NCI-H1436 (cell line): ENCODE data around the gene TNFRSF8.

Experiments
- DNase-seq: peaks from one replicate; lab custom pipeline; 2025; lab: John Stamatoyannopoulos, UW

Gene TNFRSF8

DNA sequence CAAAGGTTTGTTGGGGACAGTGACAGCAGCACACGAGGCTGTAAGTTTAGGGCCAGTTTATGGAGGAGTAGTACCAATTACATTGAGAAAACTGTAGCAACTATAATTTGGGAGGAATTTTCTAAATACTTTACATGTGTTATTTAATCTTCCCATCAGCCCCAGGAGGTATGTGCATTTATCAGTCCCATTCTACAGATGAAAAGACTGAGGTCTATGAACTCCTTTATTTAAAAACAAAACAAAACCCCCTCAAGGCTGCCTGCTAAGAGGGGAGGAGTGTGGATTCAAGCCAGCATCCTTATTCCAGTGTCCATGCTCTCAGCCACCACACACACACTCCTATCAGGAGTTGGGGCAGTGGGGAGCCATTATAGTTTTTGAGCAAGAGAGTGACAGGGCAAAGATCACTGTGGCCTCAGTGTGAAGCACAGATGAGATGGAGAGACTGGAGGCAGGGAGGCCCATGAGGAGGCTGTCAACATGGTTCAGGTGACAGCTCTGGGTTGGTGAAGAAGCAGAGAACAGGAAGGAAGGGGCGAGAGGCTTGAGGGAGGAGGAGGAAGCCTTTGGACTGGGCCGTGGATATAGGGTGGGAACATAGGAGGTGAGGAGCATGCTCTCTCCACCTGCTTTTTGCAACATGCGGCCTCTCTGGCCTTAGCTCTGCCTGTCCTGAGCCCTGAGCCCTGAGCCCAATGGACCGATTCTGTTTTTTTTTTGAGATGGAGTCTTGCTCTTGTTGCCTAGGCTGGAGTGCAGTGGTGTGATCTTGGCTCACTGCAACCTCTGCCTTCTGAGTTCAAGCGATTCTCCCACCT is 113.4 kb downstream of the TNFRSF8 start:
- no peak for DNase-seq

DNA sequence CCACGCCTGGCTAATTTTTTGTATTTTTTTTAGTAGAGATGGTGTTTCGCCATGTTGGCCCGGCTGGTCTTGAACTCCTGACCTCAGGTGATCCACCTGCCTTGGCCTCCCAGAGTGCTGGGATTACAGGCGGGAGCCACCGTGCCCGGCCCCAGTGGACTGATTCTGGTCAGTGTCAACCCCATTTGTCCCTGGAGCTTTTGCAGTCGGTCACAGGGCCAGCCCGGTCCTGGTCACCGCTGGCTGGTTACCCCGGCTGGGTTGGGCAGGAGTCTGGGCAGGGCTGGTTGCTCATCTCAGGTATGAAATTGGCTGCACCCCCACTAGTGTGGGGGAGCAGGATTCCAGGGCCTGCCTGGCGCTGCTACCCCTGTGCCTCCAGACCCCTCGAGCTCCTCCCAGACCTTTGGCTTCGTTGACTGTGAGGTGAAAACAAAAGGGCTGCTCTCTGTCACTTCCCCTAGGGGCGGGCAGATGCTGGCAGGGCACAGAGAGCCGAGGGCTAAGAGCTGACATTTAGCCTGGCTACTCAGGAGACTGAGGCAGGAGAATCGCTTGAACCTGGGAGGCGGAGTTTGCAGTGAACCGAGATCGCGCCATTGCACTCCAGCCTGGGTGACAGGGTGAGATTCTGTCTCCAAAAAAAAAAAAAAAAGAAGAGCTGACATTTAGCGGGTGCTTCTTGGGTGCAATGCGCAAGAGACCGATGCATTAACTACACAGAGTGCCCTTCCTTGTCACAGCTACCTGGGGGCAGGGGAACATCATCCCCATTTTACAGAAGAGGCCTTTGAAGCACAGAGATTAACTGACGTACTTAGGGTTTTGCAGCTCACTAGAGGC is 114.3 kb downstream of the TNFRSF8 start:
- DNase-seq = no peak

DNA sequence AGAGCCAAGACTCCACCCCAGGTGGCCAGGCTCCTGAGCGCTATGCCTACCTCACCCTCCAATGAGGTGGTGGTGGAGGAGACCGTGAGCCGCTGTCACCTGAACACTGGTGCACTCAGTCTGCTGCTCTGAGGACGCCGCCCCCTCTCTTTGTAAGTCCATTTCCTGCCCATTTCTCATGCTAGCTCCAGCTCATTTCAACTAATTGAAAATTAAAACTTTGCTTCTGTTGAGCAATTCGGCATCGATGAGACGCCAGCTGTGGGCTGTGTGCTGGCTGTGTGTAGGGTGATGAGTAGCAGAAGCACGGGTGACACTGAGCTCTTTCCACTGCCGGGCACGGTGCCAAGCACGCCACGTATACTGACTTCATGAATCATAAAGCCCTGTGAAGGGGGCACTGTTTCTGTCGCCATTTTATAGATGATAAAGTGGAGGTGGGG is 114.9 kb downstream of the TNFRSF8 start:
- peak; percentile 67 for DNase-seq

DNA sequence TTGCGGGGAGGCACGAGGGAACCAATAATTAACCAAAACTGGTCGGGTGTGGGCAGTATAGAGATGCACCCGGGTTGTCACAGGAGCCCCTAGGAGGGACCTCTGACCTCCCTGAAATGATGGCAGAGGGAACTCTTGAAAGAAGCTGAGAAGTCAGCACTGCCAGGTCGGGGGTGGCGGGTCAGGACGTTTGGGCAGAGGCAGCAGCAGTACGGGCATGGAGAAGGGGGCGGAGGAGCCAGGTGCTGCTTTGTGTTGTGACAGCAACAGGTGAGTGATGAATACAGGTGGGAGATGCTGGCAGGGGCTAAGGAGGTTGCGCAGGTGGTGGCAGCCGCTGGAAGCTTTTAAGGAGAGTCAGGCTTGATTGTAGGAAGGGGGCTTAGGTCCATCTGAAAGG is 115.4 kb downstream of the TNFRSF8 start:
- no peak for DNase-seq

DNA sequence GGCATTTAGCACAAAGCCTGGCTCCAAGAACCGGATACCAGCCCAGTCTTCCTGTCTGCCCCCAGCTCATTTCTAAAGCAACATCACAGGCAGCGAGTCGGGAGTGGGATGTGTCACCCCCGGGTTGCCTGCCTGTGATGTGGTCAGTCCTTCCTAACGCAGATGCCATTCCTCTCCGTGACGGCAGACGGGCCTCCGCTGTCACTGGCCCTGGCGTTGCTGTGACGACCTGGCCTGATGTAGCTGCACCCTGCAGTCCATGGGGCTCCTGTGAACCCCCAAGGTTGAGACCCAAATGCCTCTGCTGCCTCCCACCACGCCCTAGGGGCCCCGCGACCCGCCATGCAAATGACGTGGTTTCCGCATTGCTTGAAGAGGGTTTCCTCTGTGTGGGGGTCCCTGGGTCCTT is 116.0 kb downstream of the TNFRSF8 start:
- no peak for DNase-seq

DNA sequence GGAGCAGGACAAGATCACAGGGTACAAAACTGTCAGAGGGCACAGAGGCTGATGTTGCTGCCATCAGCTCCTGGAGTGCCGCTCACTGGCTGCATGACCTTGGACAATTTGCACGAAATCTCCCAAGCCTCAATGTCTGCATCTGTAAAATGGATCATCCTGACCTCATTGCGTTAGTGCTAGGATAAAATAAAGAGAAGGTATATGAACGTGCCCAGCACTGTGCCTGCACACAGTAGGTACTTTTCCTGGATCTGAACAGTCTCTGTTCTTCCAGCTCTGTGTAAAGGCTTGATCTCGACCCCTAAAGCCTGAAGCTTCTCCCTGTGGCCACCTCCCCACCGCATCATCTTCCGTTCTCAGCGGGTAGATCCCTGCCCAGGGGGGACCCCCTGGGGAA is 116.6 kb downstream of the TNFRSF8 start:
- no peak for DNase-seq

DNA sequence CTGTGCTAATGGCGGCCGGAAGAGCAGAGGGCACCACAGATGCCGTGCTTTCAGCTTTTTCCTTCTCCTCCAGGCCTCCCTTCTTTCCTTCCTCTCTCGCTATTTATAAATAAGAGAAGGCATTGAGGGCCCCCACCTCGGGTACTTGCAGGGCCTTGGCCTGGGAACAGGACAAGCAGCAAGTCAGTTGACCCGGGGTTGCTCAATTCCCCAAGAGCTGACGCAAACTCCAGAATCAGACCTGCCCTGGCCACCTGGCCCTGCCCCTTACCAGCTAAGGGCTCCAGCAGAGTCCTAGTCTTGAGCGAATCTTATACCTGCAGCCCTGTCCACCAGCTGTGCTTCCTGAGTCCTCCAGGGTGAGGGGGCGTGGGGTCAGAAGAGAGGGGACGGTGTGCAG is 117.2 kb downstream of the TNFRSF8 start:
- DNase-seq = no peak

DNA sequence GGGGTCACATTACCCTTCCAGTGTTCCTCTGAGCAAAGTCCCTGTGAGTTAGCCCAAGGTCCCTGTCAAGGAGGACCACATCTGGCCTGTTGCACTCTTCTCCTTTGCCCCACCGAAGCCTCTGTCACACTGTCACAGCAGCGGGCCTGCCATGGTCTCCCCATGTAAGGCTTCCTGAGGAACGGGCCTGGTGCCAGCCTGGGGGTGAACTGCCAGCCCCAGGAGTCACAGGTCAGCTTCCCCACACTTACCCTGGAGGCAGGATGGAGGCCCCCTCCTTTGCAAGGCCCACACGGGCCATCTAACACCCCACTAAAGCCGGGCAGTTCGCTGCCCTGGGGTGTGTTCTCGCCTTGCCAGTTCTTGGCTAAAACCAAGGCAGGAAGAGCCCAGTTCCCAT is 117.8 kb downstream of the TNFRSF8 start:
- no peak for DNase-seq

DNA sequence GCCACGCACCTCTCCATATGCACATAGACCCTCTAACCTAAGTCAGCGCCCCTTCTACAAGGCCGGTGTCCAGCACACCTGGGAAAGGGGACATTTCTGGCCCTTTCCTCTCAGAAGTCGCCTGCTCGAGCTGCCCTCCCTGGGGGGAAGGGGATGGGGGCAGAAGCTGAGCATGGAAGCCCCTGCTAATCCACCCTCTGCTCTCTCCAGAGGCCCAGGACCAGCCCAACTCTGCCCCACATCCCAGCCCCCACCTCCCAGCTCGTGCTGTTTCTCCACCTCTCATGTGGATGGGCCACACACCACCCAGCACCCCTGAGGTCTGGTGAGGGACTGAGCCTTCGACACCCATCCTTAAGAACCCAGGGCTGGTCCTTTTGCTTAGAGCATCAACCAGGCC is 118.5 kb downstream of the TNFRSF8 start:
- no peak for DNase-seq

DNA sequence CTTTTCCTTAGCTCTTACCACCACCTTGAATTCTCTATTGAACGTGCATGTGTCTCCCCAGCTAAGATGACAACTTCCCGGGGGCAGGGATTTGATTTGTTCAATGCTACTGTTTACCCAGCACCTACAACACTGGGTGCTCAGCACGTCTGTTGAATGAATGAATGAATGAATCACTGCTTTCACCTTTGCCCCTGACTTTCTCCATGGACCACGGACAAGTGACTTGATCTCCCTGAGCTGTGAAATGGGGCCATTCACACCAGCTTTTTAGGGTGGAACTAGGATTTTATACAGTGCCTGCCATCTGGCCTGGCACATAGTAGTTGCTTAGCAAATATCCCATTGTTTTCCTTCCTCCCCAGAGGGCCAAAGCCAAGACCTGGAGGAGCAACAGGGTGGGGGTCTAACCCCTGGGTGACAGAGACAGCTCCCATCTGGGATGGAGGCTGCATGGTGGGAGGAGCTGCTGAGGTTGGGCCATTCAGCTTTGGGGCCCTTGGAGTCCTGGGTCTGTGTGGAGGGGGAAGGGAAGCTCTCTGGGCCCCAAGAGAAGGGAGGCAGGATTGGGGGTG is 119.4 kb downstream of the TNFRSF8 start:
- DNase-seq = no peak

DNA sequence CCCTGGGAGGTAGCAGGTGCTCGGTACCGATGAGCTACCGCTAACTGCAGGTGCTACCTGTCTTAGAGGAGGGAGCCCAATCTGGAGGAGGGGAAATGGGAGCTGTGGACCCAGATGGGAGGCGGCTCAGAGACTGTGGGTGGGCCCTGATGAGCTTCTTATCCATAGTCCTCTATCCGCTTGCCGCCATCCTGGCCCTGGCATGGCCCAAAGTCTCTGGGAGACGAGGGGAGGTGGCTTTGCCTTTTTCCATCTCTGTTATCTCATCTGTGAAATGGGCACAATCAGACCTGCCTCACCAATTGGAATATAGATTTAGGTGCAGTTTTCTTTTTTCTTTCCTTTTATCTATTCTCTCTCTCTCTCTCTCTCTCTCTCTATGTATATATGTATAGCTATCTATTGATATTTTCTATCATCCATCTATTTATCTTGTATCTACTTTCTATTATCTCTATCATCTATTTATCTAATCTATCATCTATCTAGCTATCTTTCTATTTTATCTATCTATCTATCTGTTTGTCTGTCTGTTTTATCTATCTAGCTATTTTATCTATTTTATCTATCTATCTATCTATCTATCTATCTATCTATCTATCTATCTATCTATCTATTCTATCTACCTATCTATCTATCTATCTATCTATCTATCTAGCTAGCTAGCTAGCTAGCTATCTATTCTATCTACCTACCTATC is 120.1 kb downstream of the TNFRSF8 start:
- no peak for DNase-seq

DNA sequence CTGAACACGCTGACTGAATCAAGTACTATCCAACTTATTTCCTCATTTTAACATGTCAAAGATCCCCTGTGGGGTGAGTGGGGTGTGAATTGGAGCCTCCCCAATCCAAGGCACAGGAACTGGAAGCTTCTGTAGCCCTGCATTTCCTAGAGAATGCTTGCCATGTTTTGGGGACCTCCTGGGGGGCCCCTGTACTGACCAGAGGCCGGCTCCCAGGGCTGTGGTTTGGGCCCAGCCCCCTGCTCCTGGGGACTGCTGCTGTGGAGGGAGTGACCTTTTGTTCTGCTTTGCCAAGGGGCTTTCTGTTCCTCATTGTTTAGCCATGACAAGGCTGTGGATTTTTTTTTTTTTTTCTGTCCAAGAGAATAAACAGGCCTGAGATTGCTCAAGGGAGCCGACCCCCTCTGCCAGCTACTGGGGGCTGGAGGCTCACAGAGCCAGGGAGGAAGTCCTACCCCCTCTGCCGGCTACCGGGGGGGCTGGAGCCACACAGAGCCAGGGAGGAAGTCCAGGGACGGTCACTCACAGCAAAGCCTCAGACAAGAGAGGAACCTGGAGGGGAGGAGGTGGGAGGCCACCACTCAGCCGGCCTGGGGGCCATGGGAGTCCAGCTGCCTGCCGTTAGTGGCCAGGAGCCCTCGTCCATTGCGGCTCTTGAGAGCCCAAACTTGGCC is 121.0 kb downstream of the TNFRSF8 start:
- no peak for DNase-seq

DNA sequence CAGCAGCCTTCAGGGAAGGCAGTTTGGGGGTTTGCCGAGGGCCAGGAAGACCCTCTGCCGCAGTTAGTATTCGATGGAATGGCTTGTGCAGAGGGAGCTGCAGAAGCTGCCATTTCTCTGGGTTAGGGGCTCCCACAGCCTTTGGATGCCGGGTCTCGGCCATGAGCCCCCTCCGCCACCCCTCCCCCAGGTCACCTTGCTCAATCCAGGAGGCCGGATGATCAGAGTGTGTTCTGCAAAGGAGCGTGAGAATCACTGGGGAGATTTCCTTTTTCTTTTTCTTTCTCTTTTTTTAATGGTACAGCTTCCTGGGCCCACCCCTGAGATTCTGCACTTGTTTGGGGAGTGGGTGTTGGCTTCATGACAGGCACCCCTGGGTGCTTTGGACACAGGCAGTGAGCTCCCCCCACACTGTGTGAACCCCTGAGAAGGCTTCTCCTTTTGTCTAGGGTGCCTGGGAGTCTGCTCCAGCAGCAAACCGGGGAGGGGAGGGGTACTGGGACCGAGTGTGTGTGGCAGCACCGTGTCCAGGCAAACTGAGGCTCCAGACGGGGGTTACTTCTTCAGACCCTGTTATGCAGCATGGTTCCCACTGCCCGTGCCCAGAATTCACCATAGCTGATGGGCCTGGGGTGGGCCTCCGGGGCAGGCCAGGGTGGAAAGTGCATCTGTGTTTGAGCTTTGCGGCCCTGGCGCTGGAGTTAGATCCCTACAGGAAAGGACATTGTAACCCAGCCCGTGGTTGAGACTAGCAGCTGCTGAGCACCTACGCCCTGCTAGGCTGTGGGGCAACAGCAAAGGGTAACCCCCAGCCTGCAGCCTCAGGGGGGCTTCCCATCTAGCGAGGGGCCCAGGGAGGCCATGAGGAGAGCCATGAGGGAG is 122.2 kb downstream of the TNFRSF8 start:
- no peak for DNase-seq

DNA sequence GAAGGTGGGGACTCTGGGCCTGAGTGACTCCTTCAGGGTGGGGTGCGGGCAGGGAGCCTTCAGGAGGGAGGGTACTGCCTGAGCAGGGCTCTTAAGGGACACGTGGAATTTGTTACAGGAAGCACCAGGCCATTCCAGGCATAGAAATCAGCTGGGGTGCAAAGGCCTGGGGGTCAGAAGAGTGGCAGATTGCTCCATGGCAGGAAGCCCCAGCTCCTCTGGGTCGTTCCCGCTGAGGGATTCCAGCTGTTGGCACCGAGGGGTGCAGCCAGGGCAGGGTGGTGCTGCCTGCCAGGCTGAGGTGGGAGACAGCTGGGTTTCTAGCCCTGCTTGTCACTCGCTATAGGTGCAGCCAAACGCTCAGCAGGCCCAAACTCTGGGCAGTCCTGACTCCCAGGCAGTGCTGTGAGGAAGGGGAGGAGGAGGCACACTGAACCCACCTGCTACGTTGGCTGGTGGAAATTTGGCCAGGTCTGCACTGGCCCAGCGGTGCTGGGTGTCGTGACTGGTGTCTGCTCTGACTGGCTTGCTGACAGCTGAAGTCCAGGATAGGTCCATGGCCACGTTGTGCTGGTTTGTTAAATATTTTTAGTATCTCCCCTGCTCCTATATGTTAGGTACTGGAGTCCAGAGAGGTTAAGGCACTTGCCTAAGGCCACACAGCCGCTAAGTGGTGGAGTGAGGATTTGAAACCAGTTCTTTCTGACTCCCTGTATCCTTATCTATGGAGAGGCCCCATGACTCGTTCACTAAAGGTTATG is 123.0 kb downstream of the TNFRSF8 start:
- DNase-seq = no peak

DNA sequence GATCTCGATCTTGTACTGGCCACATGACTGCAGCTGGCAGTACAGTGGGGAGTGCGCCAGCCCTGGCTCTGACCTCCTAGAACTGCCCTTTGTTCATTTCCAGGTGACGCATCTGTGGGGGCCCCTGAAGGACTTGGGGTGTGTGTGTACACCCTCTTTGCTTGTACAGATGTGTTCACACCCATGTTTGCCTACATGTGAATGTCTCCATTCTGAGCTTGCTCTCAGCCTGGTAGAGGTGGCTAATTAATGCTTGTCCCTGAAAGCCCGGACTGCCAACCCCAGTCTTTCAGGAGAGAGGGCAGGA is 123.5 kb downstream of the TNFRSF8 start:
- DNase-seq = no peak

DNA sequence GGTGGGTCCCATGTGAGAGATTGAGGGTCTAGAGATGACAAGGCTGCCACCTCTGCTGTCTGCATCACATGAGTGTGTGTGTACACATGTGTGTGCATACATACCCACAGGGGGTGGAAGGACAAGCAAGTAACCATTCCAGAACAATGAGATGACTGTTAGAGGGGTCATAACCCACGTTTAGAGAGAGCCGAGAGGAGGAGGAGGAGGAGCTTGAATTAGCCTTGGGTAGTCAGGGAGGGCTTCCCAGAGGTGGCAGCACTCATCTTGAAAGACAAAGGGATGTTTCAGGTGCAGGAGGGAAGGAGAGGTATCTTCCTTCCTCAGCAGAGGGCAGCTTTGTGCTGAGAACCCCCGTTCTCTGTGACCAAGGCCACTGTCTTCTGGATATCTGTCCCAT is 125.0 kb downstream of the TNFRSF8 start:
- DNase-seq = no peak

DNA sequence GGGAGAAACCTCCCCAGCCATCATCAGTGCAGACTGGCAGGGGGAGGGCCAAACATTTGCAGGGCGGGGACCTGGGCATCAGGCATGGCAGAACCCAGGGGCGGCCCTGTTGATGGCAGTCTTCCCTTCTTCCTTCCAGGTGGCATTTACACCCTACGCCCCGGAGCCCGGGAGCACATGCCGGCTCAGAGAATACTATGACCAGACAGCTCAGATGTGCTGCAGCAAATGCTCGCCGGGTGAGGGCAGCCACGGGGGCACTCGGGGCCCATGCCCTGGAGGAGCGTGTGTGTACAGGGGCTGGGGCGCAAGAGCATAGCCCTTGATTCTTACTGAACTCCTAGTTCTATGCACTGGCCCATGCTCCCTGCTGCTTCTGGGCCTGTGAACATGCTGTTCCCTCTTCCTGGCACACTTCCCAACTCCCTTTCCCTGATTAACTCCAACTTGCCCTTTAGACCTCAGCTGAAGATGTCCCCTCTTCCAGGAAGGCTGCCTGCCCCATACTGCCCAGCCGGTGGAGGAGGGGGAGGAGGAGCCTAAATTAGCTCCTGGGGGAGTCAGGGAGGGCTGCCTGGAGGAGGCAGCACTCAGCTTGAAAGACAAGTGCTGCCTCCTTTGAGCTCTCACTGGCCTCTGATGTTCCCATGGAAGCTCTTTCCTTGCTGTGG is 125.7 kb downstream of the TNFRSF8 start:
- no peak for DNase-seq

DNA sequence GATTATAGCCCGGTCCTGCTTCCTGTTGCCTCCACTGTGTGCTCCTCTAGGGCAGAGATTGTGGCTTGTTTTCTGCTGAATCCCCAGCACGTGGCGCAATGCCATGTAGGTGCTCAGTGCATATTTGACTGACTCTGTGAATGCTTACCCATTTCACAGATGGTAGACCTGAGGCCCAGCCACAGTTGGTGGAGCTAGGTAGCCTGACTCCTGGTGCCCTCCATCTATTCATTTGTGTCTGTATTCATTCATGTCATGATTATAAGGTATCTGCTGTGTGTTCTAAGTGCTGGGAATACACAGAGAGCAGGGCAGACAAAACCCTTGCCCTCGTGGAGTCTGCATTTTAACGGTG is 126.2 kb downstream of the TNFRSF8 start:
- DNase-seq = no peak

DNA sequence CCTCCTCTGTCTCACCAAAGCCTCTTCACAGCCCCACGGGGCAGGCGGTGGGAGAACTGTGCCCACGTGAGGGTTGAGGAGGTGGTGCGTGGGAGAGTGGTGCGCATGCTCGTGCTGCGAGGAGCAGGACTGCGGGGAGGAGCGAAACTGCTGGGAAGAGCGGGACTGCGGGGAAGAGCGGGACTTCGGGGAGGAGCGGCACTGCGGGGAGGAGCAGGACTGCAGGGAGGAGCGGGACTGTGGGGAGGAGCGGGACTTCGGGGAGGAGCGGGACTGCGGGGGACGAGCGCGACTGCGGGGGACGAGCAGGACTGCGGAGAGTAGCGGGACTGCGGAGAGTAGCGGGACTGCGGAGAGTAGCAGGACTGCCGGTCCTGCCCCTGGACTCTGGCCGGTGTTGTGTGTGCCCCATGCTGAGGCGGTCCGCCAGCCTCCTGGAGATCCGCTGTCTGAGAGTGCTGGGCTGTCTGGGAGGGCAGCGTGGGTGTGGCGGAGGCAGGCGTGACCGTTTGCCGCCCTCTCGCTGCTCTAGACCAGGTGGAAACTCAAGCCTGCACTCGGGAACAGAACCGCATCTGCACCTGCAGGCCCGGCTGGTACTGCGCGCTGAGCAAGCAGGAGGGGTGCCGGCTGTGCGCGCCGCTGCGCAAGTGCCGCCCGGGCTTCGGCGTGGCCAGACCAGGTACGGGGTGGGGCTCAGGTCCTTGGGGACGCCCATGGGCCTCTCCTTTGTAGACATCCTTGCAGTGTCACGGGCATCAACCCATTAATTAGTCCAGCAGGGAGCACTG is 128.3 kb downstream of the TNFRSF8 start:
- no peak for DNase-seq
